DMS 273 (cell line): ENCODE measurements around the gene LMTK3.
A peak's percentile ranks its signal among the peaks of the same experiment; 100 is the strongest.

ENCODE experiments used
- DNase-seq: peaks from one replicate; lab custom pipeline; 2025; ENCODE audit not compliant: unreplicated experiment; lab: John Stamatoyannopoulos, UW

The LMTK3 gene

DNA sequence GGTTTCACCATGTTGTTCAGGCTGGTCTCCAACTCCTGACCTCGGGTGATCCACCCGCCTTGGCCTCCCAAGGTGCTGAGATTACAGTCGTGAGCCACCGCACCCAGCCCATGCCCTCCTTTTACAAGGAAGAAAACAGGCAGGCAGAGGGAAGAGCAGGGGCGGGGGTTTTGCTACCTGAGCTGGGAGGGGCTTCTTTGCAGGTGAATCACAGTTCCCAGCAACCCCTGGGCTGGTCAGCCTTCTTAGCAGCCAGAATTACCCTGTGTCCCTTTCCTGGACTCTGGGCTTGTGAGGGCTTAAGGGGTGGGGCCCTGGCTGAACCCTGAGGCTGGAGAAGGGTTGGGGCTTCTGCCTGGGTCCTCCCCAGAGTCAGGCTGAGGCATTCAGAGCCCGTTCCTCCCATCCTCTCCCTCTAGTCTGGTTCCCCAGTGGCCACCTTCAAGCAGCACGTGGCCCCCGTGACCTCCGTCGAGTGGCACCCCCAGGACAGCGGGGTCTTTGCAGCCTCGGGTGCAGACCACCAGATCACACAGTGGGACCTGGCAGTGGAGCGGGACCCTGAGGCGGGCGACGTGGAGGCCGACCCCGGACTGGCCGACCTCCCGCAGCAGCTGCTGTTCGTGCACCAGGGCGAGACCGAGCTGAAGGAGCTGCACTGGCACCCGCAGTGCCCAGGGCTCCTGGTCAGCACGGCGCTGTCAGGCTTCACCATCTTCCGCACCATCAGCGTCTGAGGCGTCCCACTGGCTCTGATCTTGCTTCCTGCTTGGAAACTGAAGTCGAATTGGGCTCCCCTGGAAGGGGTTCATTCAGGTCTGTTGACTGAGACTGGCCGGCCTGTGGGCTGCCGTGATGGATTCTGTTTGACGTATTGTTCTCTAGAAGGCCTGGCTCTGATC is 59.1 kb downstream of the LMTK3 start:
- no peak for DNase-seq

DNA sequence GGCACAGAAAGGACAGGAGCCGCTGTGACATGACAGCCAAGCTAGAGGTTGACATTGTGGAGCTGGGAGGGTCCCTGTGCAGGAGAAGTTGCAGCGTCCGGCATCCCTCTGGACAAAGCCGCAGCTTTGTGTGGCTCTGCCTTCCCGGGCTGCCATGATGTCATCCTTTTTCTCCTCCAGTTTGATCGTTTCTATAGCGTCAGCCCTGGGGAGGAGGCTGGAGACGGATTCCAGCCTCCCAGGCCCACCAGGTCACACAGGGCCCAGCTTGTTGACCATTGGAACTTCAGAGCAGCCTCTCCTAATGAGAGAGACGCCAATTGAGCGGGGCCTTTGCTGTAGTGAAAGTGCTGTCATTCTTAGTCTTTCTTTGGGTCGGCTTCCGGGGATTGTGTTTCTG is 60.0 kb downstream of the LMTK3 start:
- DNase-seq, result no peak

DNA sequence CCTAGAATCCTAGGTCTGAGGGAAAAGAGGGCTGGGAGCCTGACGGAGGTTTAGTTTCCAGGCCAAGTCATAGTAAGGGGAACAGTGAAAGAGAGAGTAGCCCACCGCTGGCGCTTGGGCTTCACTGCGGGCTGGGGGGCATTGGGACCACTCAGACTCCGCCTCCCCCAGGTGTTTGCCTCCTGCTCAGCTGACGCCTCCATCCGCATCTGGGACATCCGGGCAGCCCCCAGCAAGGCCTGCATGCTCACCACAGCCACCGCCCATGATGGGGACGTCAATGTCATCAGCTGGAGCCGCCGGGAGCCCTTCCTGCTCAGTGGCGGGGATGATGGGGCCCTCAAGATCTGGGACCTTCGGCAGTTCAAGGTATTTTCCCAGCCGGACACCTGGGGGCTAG is 60.8 kb downstream of the LMTK3 start:
- DNase-seq, result no peak

DNA sequence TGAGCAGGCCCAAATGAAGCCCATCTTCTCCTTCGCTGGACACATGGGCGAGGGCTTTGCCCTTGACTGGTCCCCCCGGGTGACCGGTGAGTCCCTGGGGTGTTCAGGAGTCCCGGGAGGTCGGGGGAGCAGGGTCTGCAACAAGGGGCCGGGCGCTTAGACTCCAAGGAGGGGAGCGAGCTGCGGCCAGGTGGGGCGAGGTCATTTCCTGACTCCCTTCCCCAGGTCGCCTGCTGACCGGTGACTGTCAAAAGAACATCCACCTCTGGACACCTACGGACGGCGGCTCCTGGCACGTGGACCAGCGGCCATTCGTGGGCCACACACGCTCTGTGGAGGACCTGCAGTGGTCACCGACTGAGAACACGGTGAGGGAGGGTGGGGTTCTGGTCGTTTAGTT is 61.2 kb downstream of the LMTK3 start:
- no peak for DNase-seq

DNA sequence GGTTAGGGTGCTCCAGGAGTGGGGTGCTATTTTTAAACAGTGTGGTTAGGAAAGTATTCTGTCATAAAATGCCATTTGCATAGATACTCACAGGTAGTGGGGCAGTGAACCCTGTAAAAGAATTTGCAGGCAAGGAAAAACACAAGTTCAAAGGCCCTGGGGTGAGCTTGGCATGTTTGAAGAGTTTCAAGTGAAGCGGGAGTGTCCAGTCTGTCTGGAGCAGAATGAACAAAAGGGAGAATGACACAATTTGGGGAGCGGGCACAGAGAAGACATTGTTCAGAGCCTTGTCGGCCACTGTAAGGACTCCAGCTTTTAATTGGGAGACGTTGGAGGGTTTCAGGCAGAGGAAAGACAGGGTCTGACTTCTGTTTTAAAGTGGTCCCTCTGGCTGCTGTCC is 63.1 kb downstream of the LMTK3 start:
- DNase-seq, result no peak

DNA sequence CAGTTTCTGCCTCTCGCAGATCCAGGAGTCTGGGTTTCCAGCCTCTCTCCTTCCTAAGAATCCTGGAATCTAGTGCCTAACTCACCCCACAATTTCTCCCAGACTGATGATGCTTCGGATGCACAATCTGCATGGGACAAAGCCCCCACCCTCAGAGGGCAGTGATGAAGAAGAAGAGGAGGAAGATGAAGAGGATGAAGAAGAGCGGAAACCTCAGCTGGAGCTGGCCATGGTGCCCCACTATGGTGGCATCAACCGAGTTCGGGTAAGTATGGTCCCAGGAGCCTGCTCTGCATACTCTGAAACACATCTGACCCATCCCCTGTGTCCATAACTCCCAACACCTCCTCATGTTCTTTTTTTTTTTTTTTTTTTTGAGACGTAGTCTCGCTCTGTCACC is 65.1 kb downstream of the LMTK3 start:
- DNase-seq, result no peak

DNA sequence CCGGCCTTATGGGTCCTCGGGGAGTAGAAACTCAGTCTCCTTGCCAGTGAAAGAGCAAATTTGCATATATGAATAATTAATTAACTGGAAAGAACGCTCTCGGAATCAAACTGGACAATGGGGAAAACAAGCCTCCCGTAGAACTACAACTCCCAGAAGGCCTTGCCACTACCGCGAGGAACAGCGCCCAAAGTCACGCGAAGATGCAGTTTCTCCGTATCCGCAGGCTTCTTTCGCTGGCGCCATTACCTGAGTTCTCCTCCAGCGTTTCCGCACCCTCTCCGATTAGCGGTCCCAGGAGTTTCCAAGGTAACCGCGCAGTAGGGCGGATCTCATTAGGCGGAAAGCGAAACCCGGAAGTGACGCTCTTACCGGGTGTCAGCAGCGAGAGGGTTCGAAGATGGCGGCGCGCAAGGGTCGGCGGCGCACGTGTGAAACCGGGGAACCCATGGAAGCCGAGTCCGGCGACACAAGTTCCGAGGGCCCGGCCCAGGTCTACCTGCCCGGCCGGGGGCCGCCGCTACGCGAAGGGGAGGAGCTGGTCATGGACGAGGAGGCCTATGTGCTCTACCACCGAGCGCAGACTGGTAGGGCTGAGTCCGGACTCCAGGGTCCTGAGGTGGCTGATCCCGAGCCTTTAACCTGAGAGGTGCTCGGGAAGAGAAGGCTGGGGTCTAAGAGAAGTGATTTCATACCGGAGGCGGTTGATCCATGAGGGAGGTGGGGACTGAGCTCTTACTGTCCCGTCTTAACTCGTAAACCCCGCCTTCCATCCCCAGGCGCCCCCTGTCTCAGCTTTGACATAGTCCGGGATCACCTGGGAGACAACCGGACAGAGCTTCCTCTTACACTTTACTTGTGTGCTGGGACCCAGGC is 65.8 kb downstream of the LMTK3 start, which contains the start of gene GRWD1:
Gene GRWD1 (plus strand): TSS at position 378 of the 876 bp plus-strand sequence. CDS start 23 bp downstream, at position 401.
- peak; percentile 99 for DNase-seq

DNA sequence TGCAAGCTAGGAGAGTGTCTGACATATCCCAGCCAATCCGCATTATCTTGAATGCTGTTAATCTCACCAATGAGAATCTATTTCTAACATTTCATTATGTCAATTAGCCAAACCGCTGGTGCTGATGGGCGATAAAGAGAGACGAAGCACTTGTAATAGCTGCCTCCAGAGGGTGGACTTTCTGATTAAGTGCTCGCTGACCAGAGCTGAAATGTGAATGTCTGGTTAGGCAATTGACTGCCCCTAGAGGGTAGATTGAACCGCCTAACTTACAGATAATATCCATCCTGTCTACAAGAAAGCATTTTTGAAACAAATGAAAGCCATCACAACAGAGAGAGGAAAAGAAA is 66.4 kb downstream of the LMTK3 start:
- DNase-seq, result peak; percentile 93

DNA sequence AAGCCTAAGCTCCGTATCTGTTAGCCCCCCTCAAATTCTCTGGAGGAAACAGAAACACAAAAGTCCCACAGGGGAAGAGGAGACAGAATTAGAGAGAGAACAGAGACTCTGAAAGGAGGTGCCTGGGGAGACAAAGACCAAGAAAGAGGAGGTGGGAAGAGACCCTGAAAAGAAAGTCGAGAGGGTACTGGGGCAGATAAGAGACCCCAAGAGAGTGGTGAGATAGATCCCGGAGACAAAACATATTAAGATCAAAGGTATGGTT is 66.8 kb downstream of the LMTK3 start:
- no peak for DNase-seq

DNA sequence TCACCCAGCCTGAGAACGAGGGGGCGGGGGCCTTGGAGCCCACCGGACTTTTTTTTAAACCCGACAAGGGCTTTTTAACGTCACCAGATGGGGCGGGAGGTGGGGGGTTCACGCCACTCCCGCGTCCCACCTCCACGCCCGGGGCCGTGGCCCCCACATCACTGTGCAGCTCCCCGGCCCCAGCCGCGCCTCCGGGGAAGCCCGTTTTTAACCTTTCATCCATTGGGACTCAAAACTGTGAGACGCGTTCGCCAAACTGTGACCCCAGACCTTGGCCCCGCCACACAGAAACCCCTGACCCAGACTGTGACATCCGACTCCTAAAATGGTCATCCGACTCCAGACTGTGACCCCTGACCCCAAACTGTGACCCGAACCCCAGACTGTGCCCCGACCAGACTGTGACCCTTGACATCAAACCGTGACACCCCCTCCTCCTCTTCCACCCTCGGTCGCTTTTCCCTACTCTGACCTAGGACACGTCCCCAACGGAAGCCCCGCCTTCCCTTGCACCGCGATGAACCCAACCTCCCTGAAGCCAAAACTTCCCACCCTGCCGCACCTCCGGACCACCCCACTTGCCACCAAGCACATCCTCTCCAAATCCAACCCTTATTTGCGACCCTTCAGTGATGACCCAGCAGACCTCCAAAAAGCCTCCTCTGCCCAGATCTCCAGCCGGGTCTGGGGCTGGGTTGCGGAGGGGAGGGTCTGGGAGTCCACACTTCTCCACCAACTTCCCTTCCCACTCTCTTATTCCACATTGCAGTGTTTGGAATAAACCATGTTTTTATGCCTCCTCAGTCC is 67.3 kb downstream of the LMTK3 start:
- DNase-seq, result no peak

DNA sequence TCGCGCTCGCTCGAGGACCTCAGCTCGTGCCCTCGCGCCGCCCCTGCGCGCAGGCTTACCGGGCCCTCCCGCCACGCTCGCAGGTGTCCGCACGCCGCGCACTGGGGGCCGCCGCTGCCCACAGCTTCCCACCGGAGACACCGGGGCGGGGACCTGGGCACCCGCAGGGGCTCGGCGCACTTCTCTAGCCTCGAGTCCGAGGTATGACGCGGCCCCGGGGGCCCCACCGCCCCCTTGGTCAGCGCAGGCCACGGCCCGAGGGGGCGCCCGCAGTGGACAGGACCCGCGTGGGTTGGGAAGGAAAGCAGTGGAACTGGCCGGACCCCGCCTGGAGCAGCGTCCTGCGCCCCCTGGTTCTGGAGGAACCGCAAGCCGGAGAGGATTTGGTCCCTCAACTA is 67.9 kb downstream of the LMTK3 start:
- DNase-seq, result no peak

DNA sequence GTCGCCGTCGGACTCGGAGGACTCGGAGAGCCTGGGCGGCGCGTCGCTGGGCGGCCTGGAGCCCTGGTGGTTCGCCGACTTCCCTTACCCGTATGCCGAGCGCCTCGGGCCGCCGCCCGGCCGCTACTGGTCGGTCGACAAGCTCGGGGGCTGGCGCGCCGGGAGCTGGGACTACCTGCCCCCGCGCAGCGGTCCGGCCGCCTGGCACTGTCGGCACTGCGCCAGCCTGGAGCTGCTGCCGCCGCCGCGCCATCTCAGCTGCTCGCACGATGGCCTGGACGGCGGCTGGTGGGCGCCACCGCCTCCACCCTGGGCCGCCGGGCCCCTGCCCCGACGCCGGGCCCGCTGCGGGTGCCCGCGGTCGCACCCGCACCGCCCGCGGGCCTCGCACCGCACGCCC is 68.4 kb downstream of the LMTK3 start:
- DNase-seq, result no peak

DNA sequence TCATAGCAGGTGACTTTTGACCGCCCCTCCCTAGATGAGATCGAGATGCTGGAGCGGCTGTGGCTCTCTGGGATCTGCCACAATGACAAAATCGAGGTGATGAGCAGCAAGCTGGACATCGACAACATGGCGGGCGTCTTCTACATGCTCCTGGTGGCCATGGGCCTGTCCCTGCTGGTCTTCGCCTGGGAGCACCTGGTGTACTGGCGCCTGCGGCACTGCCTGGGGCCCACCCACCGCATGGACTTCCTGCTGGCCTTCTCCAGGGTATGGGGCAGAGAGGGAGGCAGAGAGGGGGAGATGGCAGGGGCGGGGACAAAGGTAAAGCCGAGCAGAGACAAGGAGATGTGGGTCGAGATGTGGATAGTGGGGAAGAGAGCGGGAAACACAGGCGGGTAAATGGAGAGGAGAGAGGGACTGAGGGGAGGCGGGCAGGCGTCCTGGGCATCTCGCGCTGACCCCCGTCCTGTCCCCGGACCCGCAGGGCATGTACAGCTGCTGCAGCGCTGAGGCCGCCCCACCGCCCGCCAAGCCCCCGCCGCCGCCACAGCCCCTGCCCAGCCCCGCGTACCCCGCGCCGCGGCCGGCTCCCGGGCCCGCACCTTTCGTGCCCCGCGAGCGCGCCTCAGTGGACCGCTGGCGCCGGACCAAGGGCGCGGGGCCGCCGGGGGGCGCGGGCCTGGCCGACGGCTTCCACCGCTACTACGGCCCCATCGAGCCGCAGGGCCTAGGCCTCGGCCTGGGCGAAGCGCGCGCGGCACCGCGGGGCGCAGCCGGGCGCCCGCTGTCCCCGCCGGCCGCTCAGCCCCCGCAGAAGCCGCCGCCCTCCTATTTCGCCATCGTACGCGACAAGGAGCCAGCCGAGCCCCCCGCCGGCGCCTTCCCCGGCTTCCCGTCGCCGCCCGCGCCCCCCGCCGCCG is 69.3 kb downstream of the LMTK3 start:
- no peak for DNase-seq

DNA sequence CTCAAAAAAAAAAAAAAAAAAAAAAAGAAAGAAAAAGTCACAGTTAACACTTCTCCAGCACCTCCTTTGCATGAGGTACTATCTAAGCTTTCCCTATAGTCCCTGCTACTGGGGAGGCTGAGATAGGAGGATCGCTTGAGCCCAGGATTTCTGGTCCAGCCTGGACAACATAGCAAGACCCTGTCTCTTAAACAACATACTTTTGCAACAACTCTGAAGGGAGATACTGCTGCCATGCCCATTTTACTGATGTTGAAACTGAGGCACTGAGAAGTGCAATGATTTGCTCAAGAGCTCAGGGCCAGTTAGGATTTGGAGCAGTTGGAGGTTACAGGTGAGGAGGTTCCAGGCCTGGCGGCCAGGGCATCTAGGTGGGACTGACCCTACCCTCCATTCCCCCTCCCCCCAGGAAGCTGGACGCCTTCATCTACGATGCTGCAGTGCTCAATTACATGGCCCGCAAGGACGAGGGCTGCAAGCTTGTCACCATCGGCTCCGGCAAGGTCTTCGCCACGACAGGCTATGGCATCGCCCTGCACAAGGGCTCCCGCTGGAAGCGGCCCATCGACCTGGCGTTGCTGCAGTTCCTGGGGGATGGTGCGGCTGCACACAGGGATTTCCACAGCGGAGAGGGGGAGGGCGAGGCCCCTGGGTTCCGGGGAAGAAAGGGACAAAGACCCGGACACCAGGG is 70.1 kb downstream of the LMTK3 start:
- DNase-seq, result no peak

DNA sequence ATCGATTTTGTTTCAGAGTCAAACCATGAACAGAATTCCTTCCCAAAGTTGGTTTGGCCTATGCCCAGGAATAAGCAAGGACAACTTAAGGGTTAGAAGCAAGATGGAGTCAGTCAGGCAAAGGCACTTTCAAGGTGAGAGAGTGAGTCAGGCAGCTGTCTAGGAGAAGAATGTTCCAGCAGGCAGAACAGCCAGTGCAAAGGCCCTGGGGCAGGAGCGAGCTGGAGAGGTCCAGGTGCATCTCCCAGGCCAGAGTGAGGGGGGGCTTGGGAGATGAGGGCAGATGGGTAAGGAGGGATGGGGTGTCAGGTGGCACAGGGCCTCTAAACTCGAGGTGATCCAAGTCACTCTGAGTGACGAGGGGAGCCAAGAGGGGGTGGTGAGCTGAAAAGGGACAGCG is 75.0 kb downstream of the LMTK3 start:
- DNase-seq, result no peak
